Upper lobe of left lung (tissue), 4 donors: ENCODE data around the gene BPTF.

Experiments
- CTCF ChIP-seq, 6 experiments: fragments of 450-650 bp in 4 of 6; fragments of 200-600 bp in 2 of 6; sonication (generic) in 2 of 6; IDR thresholded peaks; one replicate each; pipeline ENCODE4 v1.5.1; 2016 to 2019; ENCODE audit warnings: antibody characterized with exemption in 6 of 6
- POLR2A ChIP-seq, 4 donors: fragments of 450-650 bp; IDR thresholded peaks; one replicate each; pipeline ENCODE4 v1.5.1; 2016 to 2017; ENCODE audit warnings: antibody characterized with exemption in 4 of 4, mild to moderate bottlenecking in 2 of 4

GRCh38 chr17:67999291-67999911 is 174.1 kb downstream of the BPTF start:
- TF ChIP-seq CTCF (IDR thresholded peaks at IDR 0.05), result no peak
- no peak for TF ChIP-seq POLR2A (IDR thresholded peaks at IDR 0.05)
